ENCODE data around the gene REEP1.
"Not testable (repeated sequence)": the region's sequence is repeated elsewhere in the genome, so short reads cannot be mapped to it uniquely, and the experiment has no call there.

Gene REEP1

GRCh38 chr2:86345783-86346370 lies 8.5 kb upstream of the REEP1 start:
- DNase-seq = not testable (repeated sequence)

GRCh38 chr2:86344404-86344803 lies 7.0 kb upstream of the REEP1 start:
- no peak for DNase-seq

- no peak for DNase-seq
Measured at GRCh38 chr2:86342488-86342887, 5.1 kb upstream of the REEP1 start.

DNA sequence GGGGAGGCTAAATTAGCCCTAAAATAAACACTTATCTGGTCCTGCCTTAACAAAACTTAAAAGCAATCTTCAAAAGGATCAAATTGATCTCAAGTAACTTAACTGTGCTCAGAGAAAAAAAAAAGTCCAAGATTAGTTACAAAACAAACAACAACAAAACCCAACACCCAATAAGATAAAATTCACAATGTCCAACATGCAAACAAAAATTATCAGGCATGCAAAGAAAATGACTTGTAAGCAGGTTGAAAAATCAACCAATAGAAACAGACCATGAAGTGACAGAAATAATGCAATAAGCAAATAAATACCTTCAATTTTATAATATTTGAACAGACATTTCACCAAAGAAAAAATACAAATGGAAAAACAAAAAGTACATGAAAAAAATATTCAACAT lies 4.0 kb upstream of the REEP1 start:
- no peak for DNase-seq

DNA sequence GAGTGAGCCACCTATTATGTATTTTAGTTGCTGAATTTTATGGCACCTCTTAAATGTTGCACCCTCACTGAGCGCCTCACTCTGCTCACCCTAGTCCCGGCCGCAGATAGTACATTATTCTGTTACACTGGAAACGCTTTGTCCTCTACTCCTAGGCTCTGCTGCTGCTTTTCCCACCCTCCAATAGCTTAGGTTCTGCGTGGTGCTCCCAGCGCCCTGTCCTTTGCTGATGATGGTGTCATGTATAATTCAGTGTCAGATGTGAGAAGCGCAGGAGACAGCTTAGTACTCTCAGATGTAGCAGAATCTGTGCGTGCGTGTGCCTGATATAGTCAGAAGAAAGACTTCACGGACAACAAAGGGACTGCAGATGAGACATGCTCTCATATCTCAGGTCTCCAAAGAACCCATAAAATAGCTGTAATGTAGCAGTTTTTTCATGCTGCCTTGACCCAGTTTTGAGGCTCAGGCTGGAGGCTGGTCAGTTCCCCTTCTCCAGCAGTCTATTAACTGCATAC lies 1.4 kb upstream of the REEP1 start:
- DNase-seq = no peak

DNA sequence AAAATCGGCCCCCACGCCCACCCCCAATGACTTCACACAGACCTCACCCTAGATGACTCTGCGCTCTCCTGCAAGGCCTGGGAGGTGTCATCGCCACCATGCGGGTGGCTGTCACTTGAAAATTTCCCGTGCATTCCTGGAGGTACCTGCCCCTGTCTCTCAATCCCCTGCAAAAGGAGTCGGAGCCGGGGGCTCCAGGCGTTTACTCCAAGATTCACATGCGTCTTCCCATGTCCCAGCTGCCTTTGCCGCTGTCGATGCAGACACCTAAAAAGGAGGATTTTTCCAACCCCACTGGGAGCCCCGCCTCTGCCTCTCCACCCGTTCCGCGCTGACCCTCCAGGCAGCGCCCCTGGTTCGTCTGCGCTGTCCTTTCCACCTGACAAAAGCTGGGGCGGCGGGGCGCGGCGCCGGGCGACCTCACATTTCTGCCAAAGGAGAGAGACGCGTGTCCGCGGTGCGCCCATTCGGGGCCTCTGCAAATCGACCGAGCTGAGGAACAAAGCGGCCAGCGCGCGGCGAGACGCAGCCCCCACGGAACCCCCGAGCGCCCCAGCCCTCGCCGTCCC lies 667 bp downstream of the REEP1 start:
- peak in 1 of 2 donors; percentile 29 for DNase-seq

DNA sequence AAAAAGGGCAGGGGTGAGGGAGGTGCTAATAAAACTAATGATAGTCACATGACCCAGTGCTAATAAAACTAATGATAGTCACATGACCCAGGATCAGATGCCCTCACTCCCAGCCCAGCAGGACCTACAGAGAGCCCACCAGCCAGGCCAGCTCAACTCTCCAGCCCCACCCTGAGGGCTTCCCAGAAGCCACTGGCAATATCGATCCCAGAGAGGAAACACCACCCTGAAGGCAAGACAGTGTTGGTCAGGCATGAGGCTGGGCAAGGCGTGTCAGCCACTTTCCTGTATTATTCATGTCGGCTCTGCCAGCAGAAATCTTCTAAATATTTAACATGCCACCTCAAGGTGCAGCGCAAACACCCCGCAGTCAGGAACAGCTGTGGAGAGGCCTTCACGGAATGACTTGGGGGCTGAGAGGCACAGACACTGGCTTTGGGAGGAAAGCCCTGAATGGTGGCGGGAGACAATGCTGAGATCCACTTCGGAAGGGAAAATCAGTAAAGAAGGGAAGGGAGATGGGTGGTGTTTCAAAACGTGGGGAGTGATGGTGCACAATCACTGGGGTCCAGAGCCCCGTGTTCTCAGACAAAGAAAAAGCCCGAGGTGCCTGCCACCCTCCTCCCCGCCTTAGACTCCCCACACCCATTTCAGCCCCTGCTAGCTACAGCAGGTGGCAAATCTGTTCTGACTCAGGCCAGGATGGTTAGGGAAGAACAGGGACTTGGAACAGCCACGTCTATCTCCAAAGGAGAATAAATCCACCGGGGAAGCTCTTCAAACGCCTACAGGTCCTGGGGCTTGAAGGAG lies 1.4 kb downstream of the REEP1 start:
- DNase-seq = no peak

DNA sequence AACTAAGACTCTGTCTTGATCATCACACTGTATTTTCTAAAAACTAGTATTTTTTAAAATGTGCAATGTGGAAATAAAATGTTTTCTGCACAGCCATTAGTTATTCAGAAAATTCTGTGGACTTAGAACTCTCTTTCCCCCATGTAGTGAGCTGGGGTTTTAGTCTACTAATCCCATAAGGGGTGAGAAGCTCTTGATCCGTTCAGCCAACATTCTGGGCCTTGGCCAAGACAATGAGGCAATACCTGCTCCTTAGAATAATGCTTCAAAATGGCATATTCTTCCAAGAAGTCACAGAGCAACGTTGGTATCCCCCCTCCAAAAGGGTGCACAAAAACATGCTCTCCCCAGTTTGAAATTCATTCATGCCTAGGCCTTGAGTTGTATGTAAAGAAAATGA lies 4.0 kb downstream of the REEP1 start:
- DNase-seq = no peak

DNA sequence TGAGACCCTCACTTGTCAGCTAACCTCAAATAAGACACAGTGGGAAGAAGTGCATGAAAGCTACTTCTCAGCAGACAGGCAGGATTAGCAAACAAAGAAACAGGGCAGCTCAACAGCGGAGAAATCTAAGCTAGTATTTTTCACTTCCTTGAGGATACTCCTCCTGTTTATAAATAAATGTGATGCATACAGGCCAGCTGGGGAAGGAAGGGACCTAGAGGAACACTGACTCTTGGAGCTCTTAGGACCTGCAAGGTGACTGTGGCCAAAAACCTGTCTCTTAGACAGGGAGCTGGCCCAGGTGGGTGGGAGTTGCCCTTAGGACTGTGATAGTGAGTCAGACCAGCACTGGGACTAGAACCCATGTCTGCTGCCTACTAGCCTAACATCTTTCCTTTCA lies 4.8 kb downstream of the REEP1 start:
- no peak for DNase-seq

- no peak for DNase-seq
Measured at GRCh38 chr2:86331384-86331783, 6.0 kb downstream of the REEP1 start.

GRCh38 chr2:86330001-86330400 lies 7.4 kb downstream of the REEP1 start:
- no peak for DNase-seq

GRCh38 chr2:86323273-86324021 lies 14.0 kb downstream of the REEP1 start:
- DNase-seq = no peak

DNA sequence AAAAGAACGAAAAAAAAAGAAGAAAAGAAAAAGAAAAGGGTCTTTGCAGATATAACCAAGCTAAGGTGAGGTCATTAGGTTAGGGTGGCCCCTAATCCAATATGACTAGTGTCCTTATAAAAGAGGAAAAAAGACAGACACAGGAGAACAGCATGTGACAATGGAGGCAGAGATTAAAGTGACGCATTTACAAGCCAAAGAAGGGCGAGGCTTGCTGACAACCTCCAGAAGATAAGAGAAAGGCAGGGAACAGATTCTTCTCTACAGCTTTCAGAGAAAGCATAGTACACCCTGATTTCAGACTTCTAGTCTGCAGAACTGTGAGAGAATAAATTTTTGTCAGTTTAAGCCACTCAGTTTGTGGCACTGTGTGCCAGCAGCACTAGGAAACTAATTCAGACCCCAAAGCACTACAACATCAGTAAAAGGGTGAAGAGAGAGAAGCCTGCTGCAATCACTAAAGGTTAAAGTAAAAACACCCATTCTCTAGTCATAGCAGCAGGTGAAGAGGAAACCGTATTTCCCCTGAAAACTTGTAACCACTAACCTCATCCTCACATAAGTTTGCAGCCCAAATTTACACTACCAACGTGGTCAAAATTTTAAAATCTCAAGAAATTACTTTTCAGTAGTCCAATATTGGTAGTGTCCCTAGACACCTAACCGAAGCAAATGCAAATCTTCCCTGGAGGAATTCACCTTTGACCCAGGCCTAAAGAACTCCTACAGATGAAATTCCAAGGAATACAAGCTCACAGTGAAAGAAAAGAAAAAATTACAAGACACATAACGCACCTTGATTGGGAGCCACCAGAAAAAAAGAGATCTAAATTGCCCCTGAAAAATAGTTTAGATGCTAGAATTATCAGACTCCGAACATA lies 17.5 kb downstream of the REEP1 start:
- DNase-seq = no peak

- DNase-seq = no peak
Measured at GRCh38 chr2:86315084-86315483, 22.3 kb downstream of the REEP1 start.

GRCh38 chr2:86314125-86314524 lies 23.3 kb downstream of the REEP1 start:
- no peak for DNase-seq

GRCh38 chr2:86313341-86313740 lies 24.1 kb downstream of the REEP1 start:
- no peak for DNase-seq

DNA sequence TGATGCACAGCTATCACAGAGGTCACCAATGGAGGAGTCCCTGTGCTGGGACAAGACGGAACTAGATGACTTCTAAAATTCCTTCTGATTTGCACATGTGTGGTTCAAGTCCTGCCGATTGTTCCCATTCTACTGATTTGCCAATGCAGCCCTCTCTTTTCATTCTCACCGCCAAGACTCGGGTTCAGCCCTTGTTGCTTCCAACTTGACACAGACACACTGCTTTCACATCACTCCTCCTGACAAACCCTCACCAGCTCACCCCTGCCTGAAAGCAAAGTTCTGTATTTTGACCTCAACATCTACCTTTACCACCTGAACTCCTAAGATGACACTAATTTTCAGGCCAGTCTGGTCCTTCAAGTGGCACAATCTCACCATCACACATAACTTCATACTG lies 25.5 kb downstream of the REEP1 start:
- DNase-seq = no peak

DNA sequence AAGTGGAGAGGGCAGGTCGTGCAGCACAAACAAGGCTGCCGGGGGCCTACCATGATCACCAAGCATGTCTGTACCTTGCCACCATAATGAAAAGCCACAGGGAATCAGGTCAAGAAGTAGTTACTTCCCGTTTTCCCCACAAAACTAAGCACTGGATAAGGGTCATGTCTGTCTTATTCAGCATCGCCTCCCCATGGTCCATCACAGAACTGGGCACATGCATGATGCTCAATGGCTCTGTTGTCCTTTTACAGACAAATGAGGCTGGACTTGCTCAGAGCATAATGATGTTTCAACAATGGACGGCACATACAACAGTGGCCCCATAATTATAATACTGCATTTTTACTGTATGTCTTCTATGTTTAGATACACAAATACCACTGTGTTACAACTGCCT lies 27.5 kb downstream of the REEP1 start:
- DNase-seq = no peak

GRCh38 chr2:86308984-86309695 lies 28.3 kb downstream of the REEP1 start:
- no peak for DNase-seq

GRCh38 chr2:86308356-86308755 lies 29.1 kb downstream of the REEP1 start:
- no peak for DNase-seq

DNA sequence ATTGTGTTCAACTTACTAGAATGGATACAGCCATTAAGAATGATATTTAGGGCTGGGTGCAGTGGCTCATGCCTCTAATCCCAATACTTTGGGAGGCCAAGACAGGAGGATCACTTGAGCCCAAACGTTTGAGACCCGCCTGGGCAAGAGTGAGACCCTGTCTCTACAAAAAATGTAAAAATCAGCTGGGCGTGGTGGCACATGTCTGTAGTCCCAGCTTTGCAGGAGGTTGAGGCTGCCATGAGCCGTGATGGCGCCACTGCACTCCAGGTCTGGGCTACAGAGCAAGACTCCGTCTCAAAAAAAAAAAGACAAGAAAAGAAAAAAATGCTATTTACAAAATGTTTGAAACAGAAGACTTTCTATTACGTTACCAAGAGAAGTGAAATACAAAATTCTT lies 30.0 kb downstream of the REEP1 start:
- DNase-seq = no peak

DNA sequence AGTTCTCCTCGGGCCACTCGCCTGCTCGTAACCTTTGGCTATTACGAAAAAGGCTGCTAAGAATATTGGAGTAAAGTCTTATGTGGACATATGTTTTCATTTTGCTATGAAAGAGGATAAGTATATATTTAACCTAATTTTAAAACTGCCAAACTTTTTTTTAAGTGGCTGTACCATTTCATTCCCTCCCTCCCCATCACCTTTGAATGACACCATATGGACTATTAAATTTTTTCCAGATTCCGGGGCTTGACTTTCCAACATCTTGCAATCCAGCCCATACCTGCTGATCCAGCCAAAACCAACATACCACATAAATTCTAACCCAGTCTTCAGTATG lies 31.5 kb downstream of the REEP1 start:
- no peak for DNase-seq
